ENCODE results near the gene NDUFA6.
A peak's percentile ranks its signal among the peaks of the same experiment; 100 is the strongest.
"Not testable (repeated sequence)": the region's sequence is repeated elsewhere in the genome, so short reads cannot be mapped to it uniquely, and the experiment has no call there.

NDUFA6 gene

DNA sequence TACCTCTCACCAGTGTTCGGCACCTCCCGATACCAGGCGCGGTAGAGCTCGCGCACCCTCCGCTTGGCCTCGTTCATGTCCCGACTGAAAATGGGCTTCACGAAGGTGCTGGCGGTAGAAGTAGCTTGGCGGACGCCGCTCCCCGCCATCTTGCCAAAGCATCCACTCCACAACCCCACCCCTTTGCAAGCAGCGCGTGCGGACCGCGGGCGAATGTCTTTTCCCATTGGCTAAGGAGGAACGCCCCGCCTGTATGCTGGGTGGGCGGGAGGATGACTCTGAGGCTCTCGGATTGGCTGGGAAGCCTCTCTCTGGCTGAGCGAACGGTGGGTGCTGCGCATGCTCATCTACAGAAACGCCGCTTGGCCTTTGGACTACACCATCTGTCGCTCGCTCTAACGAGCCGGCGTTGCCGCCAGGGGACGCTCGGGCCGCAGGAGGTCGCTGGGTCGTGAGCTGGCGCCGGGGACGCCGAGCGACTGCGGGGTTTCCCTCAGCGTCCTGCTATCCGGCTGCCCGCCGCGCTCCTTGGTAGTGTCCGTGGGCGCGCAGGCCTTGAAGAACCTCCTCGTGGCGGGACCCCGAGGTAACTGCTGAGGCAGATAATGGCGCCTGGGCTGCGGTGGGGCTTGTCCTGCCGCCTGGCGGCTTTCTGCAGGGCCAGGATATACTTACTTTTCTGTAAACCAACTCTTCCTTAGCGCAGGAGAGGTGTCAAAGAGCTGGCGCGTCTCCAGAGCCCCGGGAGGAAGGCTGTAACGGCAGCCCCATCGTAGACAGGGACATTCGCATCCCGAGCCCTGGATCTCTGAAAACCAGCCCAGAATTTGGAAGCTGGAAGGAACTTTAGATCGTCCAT, at the start of gene NDUFA6:
NDUFA6 (minus strand) TSS at position 177 of the 859 bp plus-strand sequence; CDS start at position 149, 28 bp downstream.
- in situ Hi-C loops (cut with MboI; ENCODE audit: low pct_unique_long_range_greater_than_20kb, low sequenced_read_pairs, unreplicated experiment) = no loop called here
- TF ChIP-seq, protein P1, sequence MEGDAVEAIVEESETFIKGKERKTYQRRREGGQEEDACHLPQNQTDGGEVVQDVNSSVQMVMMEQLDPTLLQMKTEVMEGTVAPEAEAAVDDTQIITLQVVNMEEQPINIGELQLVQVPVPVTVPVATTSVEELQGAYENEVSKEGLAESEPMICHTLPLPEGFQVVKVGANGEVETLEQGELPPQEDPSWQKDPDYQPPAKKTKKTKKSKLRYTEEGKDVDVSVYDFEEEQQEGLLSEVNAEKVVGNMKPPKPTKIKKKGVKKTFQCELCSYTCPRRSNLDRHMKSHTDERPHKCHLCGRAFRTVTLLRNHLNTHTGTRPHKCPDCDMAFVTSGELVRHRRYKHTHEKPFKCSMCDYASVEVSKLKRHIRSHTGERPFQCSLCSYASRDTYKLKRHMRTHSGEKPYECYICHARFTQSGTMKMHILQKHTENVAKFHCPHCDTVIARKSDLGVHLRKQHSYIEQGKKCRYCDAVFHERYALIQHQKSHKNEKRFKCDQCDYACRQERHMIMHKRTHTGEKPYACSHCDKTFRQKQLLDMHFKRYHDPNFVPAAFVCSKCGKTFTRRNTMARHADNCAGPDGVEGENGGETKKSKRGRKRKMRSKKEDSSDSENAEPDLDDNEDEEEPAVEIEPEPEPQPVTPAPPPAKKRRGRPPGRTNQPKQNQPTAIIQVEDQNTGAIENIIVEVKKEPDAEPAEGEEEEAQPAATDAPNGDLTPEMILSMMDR (IDR thresholded peaks at IDR 0.05; ENCODE audit: extremely low read depth, insufficient read depth, missing control alignments) = peak; percentile 97
- peak; percentile 98 for DNase-seq (ENCODE audit: low spot score)

DNA sequence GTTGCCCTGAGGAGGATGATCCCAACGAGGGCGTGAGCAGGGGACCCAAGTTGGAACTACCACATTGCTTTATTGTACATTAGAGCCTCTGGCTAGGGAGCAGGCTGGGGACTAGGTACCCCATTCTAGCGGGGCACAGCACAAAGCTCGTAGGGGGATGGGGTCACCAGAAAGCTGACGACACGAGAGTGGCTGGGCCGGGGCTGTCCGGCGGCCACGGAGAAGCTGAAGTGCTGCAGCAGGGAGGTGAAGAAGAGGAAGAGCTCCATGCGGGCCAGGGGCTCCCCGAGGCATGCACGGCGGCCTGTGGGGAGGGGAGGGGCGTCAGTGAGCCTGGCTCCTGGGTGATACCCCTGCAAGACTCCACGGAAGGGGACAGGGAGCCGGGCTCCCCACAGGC, 49.6 kb upstream of the NDUFA6 start:
- DNase-seq (ENCODE audit: low spot score); in situ Hi-C loops (cut with MboI; ENCODE audit: low pct_unique_long_range_greater_than_20kb, low sequenced_read_pairs, unreplicated experiment): not testable (repeated sequence)

DNA sequence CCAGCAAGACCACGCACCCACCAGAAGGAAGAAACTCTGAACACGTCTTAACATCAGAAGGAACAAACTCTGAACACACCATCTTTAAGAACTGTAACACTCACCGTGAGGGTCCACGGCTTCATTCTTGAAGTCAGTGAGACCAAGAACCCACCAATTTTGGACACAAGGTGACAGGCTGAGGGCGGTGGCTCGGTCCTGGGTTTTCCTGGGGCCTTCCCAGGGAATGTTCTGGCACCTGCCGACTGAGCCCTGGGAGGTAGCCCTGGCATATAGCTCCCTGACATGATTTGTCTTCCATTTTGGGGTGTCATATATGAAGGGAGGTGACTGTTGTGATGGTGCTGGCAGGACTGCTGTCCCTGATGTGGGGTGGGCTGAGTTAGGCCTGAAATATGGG, 48.9 kb upstream of the NDUFA6 start:
- in situ Hi-C loops (cut with MboI; ENCODE audit: low pct_unique_long_range_greater_than_20kb, low sequenced_read_pairs, unreplicated experiment); DNase-seq (ENCODE audit: low spot score): not testable (repeated sequence)

DNA sequence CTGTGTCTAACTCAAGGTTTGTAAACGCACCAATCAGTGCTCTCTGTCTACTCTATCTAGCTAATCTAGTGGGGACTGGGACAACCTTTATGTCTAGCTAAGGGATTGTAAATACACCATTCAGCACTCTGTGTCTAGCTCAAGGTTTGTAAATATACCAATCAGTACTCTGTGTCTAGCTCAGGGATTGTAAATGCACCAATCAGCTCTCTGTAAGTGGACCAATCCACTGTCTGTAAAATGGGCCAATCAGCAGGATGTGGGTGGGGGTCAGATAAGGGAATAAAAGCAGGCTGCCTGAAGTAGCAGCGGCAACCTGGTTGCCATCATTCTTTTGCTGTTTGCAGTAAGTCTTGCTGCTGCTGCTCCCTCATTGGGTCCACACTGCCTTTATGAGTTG, 48.4 kb upstream of the NDUFA6 start:
- TF ChIP-seq, protein P1 (IDR thresholded peaks at IDR 0.05; ENCODE audit: extremely low read depth, insufficient read depth, missing control alignments) = no peak
- no peak for DNase-seq (ENCODE audit: low spot score)
- in situ Hi-C loops (cut with MboI; ENCODE audit: low pct_unique_long_range_greater_than_20kb, low sequenced_read_pairs, unreplicated experiment) = no loop called here

DNA sequence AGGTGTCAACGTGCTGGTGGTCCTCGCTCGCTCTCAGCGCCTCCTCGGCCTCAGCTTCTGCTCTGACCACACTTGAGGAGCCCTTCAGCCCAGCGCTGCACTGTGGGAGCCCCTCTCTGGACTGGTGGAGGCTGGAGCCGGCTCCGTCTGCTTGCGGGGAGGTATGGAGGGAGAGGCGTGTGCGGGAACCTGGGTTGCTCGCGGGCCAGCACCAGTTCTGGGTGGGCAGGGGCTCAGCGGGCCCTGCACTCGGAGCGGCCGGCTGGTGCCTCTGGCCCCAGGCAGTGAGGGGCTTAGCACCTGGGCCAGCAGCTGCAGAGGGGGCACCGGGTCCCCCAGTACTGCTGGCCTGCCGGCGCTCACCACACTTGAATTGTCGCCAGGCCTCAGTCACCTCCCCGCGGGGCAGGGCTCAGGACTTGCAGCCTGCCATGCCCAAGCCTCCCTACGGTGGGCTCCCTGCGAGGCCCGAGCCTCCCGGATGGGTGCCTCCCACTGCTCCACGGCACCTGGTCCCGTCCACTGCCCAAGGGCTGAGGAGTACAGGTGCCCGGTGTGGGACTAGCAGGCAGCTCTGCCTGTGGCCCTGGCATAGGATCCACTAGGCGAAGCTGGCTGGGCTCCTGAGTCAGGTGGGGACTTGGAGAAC, 47.7 kb upstream of the NDUFA6 start:
- in situ Hi-C loops (cut with MboI; ENCODE audit: low pct_unique_long_range_greater_than_20kb, low sequenced_read_pairs, unreplicated experiment) = no loop called here
- TF ChIP-seq, protein P1 (IDR thresholded peaks at IDR 0.05; ENCODE audit: extremely low read depth, insufficient read depth, missing control alignments) = no peak
- no peak for DNase-seq (ENCODE audit: low spot score)

DNA sequence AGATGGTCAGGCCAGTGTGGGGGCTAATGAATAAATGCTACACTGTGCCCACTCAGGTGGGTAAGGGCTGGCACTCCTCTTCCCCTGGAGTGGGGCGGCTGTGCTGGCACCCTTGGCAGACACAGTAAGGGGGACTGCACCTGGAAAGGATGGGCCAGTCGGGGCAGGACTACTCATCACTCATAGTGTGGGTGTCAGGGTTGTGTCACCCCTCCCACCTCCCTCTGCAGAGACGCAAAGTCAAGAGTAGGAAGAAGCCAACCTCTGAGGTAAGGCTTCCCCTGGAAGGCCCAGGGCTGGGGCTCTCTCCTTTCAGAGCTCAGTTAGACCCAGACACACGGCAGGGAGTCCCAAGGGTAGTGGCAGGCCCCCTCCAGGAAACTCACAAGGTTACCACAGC, 45.1 kb upstream of the NDUFA6 start:
- DNase-seq (ENCODE audit: low spot score); in situ Hi-C loops (cut with MboI; ENCODE audit: low pct_unique_long_range_greater_than_20kb, low sequenced_read_pairs, unreplicated experiment): not testable (repeated sequence)

DNA sequence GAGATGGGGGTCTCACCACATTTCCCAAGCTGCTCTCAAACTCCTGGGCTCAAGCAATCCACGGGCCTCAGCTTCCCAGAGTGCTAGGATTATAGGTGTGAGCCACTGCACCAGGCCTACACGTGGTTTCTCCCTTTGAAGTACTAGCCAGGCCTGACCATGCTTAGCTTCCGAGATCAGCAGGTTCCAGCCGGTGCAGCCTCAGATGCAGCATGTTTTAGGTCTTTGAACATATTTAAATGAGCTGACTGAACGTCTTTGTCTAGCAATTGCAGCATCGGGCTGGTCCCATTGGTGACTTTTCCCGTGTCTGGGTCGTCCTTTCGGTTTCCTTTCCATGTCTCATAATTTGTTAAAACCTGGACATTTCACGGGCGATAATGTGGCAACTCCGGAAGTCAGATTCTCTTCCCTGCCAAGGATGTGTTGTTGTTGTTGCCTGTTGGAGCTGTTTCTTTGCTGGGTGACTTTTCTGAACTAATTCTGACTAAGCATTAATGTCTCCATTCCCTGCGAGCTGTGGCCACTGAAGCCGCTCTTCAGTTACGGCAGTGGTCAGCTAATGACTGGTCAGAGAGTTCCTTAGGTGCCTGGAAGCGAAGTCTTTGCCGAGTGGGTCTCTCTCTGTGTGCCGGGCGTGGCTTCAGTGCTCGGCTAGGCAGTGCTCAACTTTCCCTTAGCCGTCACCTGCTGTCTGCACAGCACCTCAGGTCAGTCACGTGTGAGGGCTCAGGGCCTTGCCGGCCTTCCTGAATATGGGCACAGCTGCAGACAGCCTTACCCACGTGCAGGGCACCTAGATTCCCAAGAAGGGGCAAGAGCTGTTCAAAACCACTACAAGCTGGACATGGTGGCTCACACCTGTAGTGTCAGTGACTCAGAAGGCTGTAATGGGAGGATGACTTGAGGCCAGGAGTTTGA, 43.8 kb upstream of the NDUFA6 start:
- in situ Hi-C loops (cut with MboI; ENCODE audit: low pct_unique_long_range_greater_than_20kb, low sequenced_read_pairs, unreplicated experiment) = no loop called here
- TF ChIP-seq, protein P1 (IDR thresholded peaks at IDR 0.05; ENCODE audit: extremely low read depth, insufficient read depth, missing control alignments) = no peak
- no peak for DNase-seq (ENCODE audit: low spot score)

Data from GM13977 (cell line).